VCaP (cell line): Measurements from ENCODE around the gene PKD1.

Source experiments
- H3K27ac ChIP-seq: fragments of 450-650 bp; 2 replicates; pipeline ENCODE4 v1.5.1; 2017
- CTCF ChIP-seq: fragments of 450-650 bp; conservative IDR thresholded peaks from 2 replicates; pipeline ENCODE4 v1.5.1; 2017; ENCODE audit warnings: mild to moderate bottlenecking, moderate library complexity

The PKD1 gene

GRCh38 chr16:2053211-2053610, 82.5 kb downstream of the PKD1 start:
- no peak for TF ChIP-seq CTCF

GRCh38 chr16:2048116-2048543, 87.6 kb downstream of the PKD1 start:
- peak overlapping the region; percentile 81 for H3K27ac ChIP-seq
- no peak for TF ChIP-seq CTCF

More at GRCh38 chr16:2053211-2053610, 82.5 kb downstream of the PKD1 start:
- peak overlapping the region; percentile 78; the same call in 1 of the 2 replicates for H3K27ac ChIP-seq

- H3K27ac ChIP-seq, result peak within 1 kb of the TSS; percentile 81
- TF ChIP-seq CTCF, result no peak; the same call in 1 of the 2 replicates
Observed at GRCh38 chr16:2047330-2048115, 88.2 kb downstream of the PKD1 start, which contains the start of the genes NTHL1 and TSC2. NTHL1 (minus strand) TSS chr16:2047834; CDS start chr16:2047823, 11 bp downstream. TSC2 (plus strand) TSS chr16:2047985; CDS start chr16:2048616, 631 bp downstream.

GRCh38 chr16:2046893-2047329, 88.8 kb downstream of the PKD1 start:
- peak overlapping the region; percentile 81 for H3K27ac ChIP-seq
- no peak for TF ChIP-seq CTCF

- TF ChIP-seq CTCF, result no peak
- peak overlapping the region; percentile 81 for H3K27ac ChIP-seq
Observed at GRCh38 chr16:2045965-2046892, 89.5 kb downstream of the PKD1 start.

GRCh38 chr16:2044541-2044940, 91.2 kb downstream of the PKD1 start:
- H3K27ac ChIP-seq, result no peak overlapping the region
- TF ChIP-seq CTCF, result no peak
